C4-2B (cell line): ENCODE results near the gene PODNL1.

Source experiments
- ZFX ChIP-seq: fragments of 450-650 bp; IDR thresholded peaks from 2 replicates; pipeline ENCODE4 v1.6.1; 2017
- TF ChIP-seq, protein P1 (sequence below): fragments of 450-650 bp; conservative IDR thresholded peaks from 2 replicates; pipeline ENCODE4 v1.5.1; 2017; ENCODE audit warnings: mild to moderate bottlenecking

DNA sequence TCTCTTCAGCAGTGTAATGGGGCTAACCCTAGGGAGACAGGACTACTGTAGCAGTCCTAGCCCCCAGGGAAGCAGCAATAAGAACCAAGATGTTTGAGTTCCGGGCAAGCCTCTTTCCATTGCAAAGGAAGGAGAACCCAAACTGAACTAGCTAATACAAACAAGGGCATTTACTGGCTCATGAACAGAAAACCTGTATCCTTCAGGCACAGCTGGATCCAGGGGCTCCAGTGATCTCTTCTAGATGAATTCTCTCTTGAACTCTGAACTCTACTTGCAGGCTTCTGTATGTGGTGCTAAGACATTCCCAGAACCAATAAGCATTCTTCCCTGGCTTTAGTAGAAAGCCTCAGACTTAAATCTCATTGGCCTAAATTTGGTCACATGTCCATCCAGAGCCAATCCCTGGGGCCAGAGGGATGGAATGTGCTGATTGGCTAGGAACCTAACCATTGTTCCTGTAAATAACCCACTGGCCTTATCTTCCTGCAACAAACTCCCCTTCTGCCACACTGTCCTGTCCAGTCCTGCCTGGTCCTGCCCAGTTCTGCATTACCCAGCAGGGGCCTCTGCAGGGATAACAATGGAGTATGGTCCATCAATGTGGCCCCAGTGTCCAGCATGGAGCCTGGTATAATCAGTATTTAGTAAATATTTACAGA, 3.9 kb upstream of the PODNL1 start:
- TF ChIP-seq, protein P1, sequence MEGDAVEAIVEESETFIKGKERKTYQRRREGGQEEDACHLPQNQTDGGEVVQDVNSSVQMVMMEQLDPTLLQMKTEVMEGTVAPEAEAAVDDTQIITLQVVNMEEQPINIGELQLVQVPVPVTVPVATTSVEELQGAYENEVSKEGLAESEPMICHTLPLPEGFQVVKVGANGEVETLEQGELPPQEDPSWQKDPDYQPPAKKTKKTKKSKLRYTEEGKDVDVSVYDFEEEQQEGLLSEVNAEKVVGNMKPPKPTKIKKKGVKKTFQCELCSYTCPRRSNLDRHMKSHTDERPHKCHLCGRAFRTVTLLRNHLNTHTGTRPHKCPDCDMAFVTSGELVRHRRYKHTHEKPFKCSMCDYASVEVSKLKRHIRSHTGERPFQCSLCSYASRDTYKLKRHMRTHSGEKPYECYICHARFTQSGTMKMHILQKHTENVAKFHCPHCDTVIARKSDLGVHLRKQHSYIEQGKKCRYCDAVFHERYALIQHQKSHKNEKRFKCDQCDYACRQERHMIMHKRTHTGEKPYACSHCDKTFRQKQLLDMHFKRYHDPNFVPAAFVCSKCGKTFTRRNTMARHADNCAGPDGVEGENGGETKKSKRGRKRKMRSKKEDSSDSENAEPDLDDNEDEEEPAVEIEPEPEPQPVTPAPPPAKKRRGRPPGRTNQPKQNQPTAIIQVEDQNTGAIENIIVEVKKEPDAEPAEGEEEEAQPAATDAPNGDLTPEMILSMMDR, result no peak
- no peak for TF ChIP-seq ZFX
